Measurements from ENCODE around the gene SETX. TPM values are rescaled to one million over a fixed set of nuclear protein-coding genes. Genes with fewer than 3 reads are reported as not detected.

SETX gene
- polyA plus RNA-seq, 1 donor = 38.5 TPM

DNA sequence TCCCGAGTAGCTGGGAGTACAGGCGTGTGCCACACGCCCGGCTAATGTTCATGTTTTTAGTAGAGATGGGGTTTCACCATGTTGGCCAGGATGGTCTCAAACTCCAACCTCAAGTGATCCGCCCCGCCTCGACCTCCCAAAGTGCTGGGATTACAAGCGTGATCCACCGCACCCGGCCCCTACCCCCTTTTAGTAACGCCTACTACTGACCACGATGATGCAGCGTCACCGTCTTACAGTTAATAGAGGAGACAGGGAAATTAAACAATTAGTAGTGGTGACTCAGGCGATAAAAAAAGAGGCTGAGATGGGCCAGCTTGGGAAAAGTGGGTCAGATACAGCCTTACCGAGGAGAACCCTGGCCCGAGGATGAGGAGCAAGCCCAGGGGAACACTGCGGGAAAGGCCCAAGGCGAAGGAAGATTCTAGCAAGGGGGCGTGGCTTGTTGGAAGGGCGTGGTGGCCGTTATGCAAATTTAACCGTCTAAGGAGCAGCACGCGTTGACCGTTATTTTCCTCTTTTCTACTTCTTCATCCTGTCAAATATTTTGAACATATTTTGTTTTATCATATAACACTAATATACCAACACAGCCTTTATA, 1.6 kb upstream of the SETX start:
- H3K4me1 ChIP-seq (ENCODE audit: control insufficient read depth, insufficient read depth, low read length) = peaks cover 12% of the 10 kb centered on the region
- H3K4me3 ChIP-seq (ENCODE audit: low read length) = no peak overlapping the region
- peaks cover 5% of the 10 kb centered on the region for H3K9me3 ChIP-seq (ENCODE audit: control insufficient read depth, low read depth, low read length)
- no peak for DNase-seq
- no peaks in the 10 kb centered on the region for H3K27me3 ChIP-seq (ENCODE audit: control insufficient read depth, insufficient read depth, low read length)
- peaks cover 20% of the 10 kb centered on the region for H3K36me3 ChIP-seq (ENCODE audit: control insufficient read depth, insufficient read depth, low read length)
- no peak overlapping the region for H3K27ac ChIP-seq (ENCODE audit: low read length)
- WGBS (ENCODE audit: insufficient coverage, low lambda C conversion rate) = 96% methylated on average over 9 of the region's 26 CpGs

DNA sequence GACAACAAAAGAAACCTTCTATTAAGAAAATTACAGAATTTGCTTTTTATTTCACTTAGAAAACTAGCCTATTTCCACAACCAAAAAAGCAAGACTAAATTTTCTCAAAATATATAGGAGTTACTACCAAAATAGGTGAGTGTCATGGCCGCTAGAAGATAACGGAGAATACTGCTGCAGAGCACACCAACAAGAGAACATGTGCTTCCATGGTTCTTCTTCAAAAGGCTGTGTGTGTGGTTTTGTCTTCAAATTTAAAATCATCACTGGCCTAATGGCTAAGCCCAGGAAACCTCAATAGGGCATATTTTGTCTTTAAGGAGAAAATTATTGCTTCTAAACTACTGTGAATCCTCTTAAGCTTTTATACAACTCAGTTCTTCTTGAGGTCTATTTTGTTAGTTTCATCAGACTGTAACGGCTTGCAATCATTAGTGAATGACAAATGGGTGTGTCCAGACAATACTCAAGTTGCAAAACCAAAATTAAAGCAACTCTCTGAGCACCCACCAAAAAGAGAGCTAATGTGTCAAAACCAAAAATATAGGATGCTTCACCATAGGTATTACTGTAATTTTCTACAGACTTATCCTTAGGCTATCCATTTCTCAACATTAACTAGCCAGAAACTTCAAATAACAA, 3.3 kb downstream of the SETX start:
- H3K27ac ChIP-seq (ENCODE audit: low read length) = no peak overlapping the region
- H3K9me3 ChIP-seq (ENCODE audit: control insufficient read depth, low read depth, low read length) = peaks cover 3% of the 10 kb centered on the region
- H3K4me3 ChIP-seq (ENCODE audit: low read length) = no peak overlapping the region
- H3K4me1 ChIP-seq (ENCODE audit: control insufficient read depth, insufficient read depth, low read length) = peaks cover 14% of the 10 kb centered on the region
- DNase-seq = no peak
- WGBS (ENCODE audit: insufficient coverage, low lambda C conversion rate) = no CpG with 5 or more reads among the region's 3 CpGs
- H3K27me3 ChIP-seq (ENCODE audit: control insufficient read depth, insufficient read depth, low read length) = no peaks in the 10 kb centered on the region
- peaks cover 49% of the 10 kb centered on the region for H3K36me3 ChIP-seq (ENCODE audit: control insufficient read depth, insufficient read depth, low read length)

DNA sequence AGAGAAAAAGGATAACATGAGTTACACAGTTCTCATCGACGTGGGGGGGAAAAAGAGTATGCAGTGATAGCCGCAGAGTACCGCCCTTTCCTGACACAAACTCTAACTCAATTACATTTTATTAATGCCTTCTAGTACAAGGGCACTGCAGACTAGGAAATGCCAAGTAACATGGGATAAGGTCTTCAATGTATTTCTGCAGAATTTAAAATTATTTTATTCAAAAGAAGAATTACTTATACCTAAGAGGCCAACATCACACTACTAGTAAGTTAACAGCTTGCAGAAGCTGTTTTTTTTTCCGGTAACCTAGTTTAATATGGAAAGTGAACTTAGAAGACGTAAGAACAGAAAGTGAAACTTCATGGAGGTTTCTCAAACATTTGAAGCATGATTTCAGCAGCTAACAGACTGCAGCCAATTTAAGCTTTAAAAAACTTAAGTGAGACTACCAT, 3.9 kb downstream of the SETX start:
- Histone ChIP-seq H3K4me3 (ENCODE audit: low read length) (no peak overlapping the region), H3K4me1 (ENCODE audit: control insufficient read depth, insufficient read depth, low read length) (peaks cover 14% of the 10 kb centered on the region), H3K27me3 (ENCODE audit: control insufficient read depth, insufficient read depth, low read length) (no peaks in the 10 kb centered on the region), H3K27ac (ENCODE audit: low read length) (peak overlapping the region; percentile 0), H3K9me3 (ENCODE audit: control insufficient read depth, low read depth, low read length) (peaks cover 3% of the 10 kb centered on the region), H3K36me3 (ENCODE audit: control insufficient read depth, insufficient read depth, low read length) (peaks cover 54% of the 10 kb centered on the region)
- DNase-seq = peak; percentile 7 to 44
- no CpG with 5 or more reads among the region's 6 CpGs for WGBS (ENCODE audit: insufficient coverage, low lambda C conversion rate)

DNA sequence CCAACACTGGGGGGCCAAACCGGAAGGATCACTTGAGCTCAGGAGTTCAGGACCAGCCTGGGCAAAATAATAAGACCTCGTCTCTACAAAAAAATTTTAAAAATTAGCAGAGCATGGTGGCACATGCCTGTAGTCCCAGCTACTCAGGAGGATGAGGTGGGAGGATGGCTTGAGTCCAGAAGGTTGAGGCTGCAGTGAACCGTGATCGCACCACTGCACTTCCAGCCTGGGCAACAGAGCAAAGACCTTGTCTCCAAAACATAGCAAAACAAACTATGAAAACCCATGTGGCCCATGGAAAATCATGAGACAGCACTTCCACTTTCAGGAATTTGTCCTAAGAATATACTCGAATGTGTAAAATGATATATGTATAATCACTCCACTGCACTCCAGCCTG, 6.1 kb downstream of the SETX start:
- Histone ChIP-seq H3K4me1 (ENCODE audit: control insufficient read depth, insufficient read depth, low read length) (peaks cover 9% of the 10 kb centered on the region), H3K27me3 (ENCODE audit: control insufficient read depth, insufficient read depth, low read length) (no peaks in the 10 kb centered on the region), H3K4me3 (ENCODE audit: low read length) (no peak overlapping the region), H3K27ac (ENCODE audit: low read length) (no peak overlapping the region), H3K9me3 (ENCODE audit: control insufficient read depth, low read depth, low read length) (no peaks in the 10 kb centered on the region), H3K36me3 (ENCODE audit: control insufficient read depth, insufficient read depth, low read length) (peaks cover 73% of the 10 kb centered on the region)
- no peak for DNase-seq
- WGBS (ENCODE audit: insufficient coverage, low lambda C conversion rate) = 100% methylated on average over 1 of the region's 5 CpGs

DNA sequence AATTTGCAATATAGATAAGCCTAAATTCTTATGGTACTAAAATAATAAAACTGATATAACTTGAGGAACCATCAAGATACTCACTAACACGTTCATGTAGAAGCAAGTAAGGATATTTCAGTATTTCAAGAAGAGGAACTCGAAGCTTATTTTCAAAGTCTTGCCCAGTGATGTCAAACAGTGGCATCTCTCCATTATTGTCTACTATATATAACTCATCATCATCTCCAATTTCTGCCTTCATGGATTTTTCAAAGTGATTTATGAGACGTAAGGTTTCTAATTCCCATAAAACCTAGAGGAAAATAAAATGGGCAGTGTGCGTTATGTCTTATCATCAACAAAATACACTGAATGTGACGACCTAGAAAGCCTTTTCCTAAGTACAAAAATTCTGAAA, 8.6 kb downstream of the SETX start:
- peaks cover 73% of the 10 kb centered on the region for H3K36me3 ChIP-seq (ENCODE audit: control insufficient read depth, insufficient read depth, low read length)
- H3K4me1 ChIP-seq (ENCODE audit: control insufficient read depth, insufficient read depth, low read length) = no peaks in the 10 kb centered on the region
- H3K27me3 ChIP-seq (ENCODE audit: control insufficient read depth, insufficient read depth, low read length) = no peaks in the 10 kb centered on the region
- DNase-seq = no peak
- H3K27ac ChIP-seq (ENCODE audit: low read length) = no peak overlapping the region
- no peak overlapping the region for H3K4me3 ChIP-seq (ENCODE audit: low read length)
- no peaks in the 10 kb centered on the region for H3K9me3 ChIP-seq (ENCODE audit: control insufficient read depth, low read depth, low read length)
- WGBS (ENCODE audit: insufficient coverage, low lambda C conversion rate) = 100% methylated on average over 2 of the region's 5 CpGs

DNA sequence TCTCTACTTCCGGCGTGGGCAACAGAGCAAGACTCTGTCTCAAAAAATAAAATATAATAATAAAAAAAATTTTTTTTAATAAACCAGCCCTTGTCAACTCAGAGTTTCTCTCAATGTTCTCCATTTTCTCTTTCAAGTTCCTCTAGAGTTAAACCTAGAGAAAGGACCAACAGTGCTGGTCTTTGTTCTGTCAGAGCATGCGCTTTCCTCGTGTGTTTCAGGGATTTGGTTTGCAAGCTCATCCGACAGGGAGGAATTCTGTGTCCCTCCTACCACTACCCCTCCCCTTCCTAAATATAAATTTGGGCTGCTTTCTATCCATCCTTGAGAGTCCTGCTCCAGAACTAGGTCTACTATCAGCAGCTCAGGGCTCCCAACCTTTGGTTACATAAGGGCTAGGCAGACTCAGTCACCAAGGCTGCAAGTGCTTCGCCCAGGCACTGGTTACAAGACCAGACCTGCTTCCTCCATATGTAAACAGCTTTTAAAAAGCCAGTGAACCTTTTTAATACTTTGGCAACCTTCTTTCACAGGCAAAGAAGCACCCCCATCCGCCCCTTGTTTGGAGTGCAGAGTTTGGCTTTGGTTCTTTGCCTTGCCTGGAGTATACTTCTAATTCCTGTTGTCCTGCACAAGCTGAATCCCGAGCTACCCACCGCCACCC, 13.5 kb downstream of the SETX start:
- H3K4me3 ChIP-seq (ENCODE audit: low read length) = no peak overlapping the region
- H3K27ac ChIP-seq (ENCODE audit: low read length) = no peak overlapping the region
- H3K4me1 ChIP-seq (ENCODE audit: control insufficient read depth, insufficient read depth, low read length) = no peaks in the 10 kb centered on the region
- peaks cover 75% of the 10 kb centered on the region for H3K36me3 ChIP-seq (ENCODE audit: control insufficient read depth, insufficient read depth, low read length)
- no peak for DNase-seq
- no peaks in the 10 kb centered on the region for H3K27me3 ChIP-seq (ENCODE audit: control insufficient read depth, insufficient read depth, low read length)
- no CpG with 5 or more reads among the region's 9 CpGs for WGBS (ENCODE audit: insufficient coverage, low lambda C conversion rate)
- H3K9me3 ChIP-seq (ENCODE audit: control insufficient read depth, low read depth, low read length) = no peaks in the 10 kb centered on the region

DNA sequence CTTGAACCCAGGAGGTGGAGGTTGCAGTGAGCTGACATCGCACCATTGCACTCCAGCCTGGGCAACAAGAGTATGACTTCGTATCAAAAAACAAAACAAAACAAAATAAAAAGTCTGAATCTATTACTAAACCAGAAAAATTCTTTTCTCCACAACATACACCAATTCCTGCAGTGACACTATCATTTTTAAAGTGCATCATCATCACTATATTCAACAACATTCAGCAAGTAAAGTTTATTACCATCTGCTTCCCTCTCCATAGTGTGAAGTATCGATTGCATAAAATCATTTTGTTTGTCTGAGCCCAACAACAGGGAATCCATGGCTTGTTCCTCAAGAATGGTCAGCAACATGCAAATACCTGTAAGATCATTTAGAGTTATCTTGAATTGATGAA, 20.4 kb downstream of the SETX start:
- no peaks in the 10 kb centered on the region for H3K27me3 ChIP-seq (ENCODE audit: control insufficient read depth, insufficient read depth, low read length)
- no peaks in the 10 kb centered on the region for H3K4me1 ChIP-seq (ENCODE audit: control insufficient read depth, insufficient read depth, low read length)
- H3K27ac ChIP-seq (ENCODE audit: low read length) = no peak overlapping the region
- H3K36me3 ChIP-seq (ENCODE audit: control insufficient read depth, insufficient read depth, low read length) = peaks cover 78% of the 10 kb centered on the region
- no peaks in the 10 kb centered on the region for H3K9me3 ChIP-seq (ENCODE audit: control insufficient read depth, low read depth, low read length)
- H3K4me3 ChIP-seq (ENCODE audit: low read length) = no peak overlapping the region
- WGBS (ENCODE audit: insufficient coverage, low lambda C conversion rate) = 100% methylated on average over 1 of the region's 3 CpGs
- DNase-seq = no peak

DNA sequence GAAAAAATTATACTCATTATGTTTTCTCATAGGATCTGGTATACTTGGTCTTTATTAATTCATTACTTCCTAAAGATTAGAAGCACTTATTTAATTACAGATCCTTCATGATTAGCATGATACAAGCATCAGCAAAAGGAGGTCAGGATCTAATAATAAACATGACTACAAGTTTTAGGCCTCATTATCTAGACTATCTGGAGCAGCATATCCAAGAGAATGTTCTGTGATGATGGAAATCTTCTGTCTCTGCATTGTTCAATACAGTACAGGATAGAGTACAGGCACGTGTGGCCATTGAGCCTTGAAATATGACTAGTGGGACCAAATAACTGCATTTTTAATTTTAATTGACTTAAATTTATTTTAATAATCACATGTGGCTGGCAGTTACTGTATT, 21.2 kb downstream of the SETX start:
- H3K4me1 ChIP-seq (ENCODE audit: control insufficient read depth, insufficient read depth, low read length) = no peaks in the 10 kb centered on the region
- peaks cover 77% of the 10 kb centered on the region for H3K36me3 ChIP-seq (ENCODE audit: control insufficient read depth, insufficient read depth, low read length)
- no CpG with 5 or more reads among the region's 1 CpG for WGBS (ENCODE audit: insufficient coverage, low lambda C conversion rate)
- H3K27ac ChIP-seq (ENCODE audit: low read length) = no peak overlapping the region
- H3K9me3 ChIP-seq (ENCODE audit: control insufficient read depth, low read depth, low read length) = no peaks in the 10 kb centered on the region
- no peak overlapping the region for H3K4me3 ChIP-seq (ENCODE audit: low read length)
- no peak for DNase-seq
- no peaks in the 10 kb centered on the region for H3K27me3 ChIP-seq (ENCODE audit: control insufficient read depth, insufficient read depth, low read length)

DNA sequence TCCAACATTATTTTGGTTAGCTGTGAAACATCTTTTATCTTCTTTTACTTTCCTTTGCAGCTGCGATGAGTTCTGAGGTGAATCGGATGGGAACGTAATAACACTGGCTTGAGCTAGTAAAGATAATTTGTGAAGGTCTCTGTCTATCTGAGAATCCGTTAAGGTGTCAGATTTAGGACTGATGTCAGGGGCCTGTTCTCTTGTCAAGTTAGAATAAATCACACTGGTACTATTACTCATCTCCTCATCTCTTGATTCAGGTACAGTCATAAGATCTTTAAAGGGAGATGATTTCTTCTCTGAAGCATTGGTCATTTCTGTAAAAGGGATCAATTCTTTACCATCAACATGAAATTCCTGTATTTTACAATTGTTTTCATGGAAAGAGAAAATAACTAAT, 26.2 kb downstream of the SETX start:
- no peaks in the 10 kb centered on the region for H3K9me3 ChIP-seq (ENCODE audit: control insufficient read depth, low read depth, low read length)
- H3K27ac ChIP-seq (ENCODE audit: low read length) = no peak overlapping the region
- H3K36me3 ChIP-seq (ENCODE audit: control insufficient read depth, insufficient read depth, low read length) = peaks cover 62% of the 10 kb centered on the region
- H3K4me3 ChIP-seq (ENCODE audit: low read length) = no peak overlapping the region
- no peaks in the 10 kb centered on the region for H3K4me1 ChIP-seq (ENCODE audit: control insufficient read depth, insufficient read depth, low read length)
- H3K27me3 ChIP-seq (ENCODE audit: control insufficient read depth, insufficient read depth, low read length) = no peaks in the 10 kb centered on the region
- 95% methylated on average over 4 of the region's 4 CpGs for WGBS (ENCODE audit: insufficient coverage, low lambda C conversion rate)
- DNase-seq = no peak

DNA sequence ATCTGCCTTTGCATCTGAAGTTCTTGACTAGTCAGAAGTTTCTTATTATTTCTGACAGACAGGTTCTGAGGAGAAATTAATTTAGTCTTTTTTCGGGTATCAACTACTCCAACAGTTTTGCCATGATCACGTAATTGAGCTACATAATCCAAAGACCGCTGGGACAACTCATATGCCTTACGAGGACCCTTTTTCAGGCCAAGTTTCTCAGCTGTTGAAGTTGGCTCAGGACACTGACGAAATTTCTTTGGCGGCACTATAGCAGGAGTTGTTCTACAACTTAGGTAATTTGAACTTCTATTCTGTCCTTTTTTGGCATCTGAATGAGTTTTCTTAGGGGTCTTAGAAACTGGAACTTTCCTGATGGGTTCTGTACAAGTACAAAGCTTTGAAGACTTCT, 27.2 kb downstream of the SETX start:
- Histone ChIP-seq H3K27me3 (ENCODE audit: control insufficient read depth, insufficient read depth, low read length) (no peaks in the 10 kb centered on the region), H3K36me3 (ENCODE audit: control insufficient read depth, insufficient read depth, low read length) (peaks cover 57% of the 10 kb centered on the region), H3K27ac (ENCODE audit: low read length) (no peak overlapping the region), H3K4me1 (ENCODE audit: control insufficient read depth, insufficient read depth, low read length) (no peaks in the 10 kb centered on the region), H3K9me3 (ENCODE audit: control insufficient read depth, low read depth, low read length) (no peaks in the 10 kb centered on the region), H3K4me3 (ENCODE audit: low read length) (no peak overlapping the region)
- DNase-seq = no peak
- 100% methylated on average over 1 of the region's 6 CpGs for WGBS (ENCODE audit: insufficient coverage, low lambda C conversion rate)

Data from large intestine (tissue), 3 donors.